Tibial nerve (tissue), 4 donors: ENCODE results near the gene TOX2.

Experiments
- EP300 ChIP-seq, 2 donors: sonication (generic); formaldehyde crosslinking; IDR thresholded peaks; one replicate each; pipeline ENCODE4 v1.6.1; 2017; ENCODE audit warnings: antibody characterized with exemption in 2 of 2, mild to moderate bottlenecking in 1 of 2
- POLR2A ChIP-seq, 2 donors: fragments of 450-650 bp; IDR thresholded peaks; one replicate each; pipeline ENCODE4 v1.6.1; 2017; ENCODE audit warnings: antibody characterized with exemption in 2 of 2, mild to moderate bottlenecking in 2 of 2, moderate library complexity in 2 of 2
- TF ChIP-seq, protein P1 (sequence below), 5 experiments: fragments of 200-600 bp in 3 of 5; fragments of 450-650 bp in 2 of 5; sonication (generic) in 3 of 5; IDR thresholded peaks; one replicate each; pipeline ENCODE4 v1.5.1; 2016 to 2019; ENCODE audit warnings: antibody characterized with exemption in 5 of 5, mild to moderate bottlenecking in 3 of 5, moderate library complexity in 2 of 5

GRCh38 chr20:44050925-44051660 lies 136.4 kb downstream of the TOX2 start:
- TF ChIP-seq, protein P1, sequence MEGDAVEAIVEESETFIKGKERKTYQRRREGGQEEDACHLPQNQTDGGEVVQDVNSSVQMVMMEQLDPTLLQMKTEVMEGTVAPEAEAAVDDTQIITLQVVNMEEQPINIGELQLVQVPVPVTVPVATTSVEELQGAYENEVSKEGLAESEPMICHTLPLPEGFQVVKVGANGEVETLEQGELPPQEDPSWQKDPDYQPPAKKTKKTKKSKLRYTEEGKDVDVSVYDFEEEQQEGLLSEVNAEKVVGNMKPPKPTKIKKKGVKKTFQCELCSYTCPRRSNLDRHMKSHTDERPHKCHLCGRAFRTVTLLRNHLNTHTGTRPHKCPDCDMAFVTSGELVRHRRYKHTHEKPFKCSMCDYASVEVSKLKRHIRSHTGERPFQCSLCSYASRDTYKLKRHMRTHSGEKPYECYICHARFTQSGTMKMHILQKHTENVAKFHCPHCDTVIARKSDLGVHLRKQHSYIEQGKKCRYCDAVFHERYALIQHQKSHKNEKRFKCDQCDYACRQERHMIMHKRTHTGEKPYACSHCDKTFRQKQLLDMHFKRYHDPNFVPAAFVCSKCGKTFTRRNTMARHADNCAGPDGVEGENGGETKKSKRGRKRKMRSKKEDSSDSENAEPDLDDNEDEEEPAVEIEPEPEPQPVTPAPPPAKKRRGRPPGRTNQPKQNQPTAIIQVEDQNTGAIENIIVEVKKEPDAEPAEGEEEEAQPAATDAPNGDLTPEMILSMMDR (IDR thresholded peaks at IDR 0.05), result no peak
- TF ChIP-seq POLR2A (IDR thresholded peaks at IDR 0.05) (no peak), EP300 (IDR thresholded peaks at IDR 0.05) (no peak)
